SK-N-MC (cell line): ENCODE measurements around the gene ZNF296.

Source experiments
- EZH2 ChIP-seq: fragments of 200-600 bp; sonication (generic); IDR thresholded peaks from one replicate; pipeline ENCODE4 v1.6.1; 2017; ENCODE audit warnings: antibody characterized with exemption
- FOXP2 ChIP-seq: optimal IDR thresholded peaks from 2 replicates; pipeline ENCODE3; 2011; ENCODE audit warnings: mild to moderate bottlenecking, moderate library complexity; ENCODE audit not compliant: insufficient read depth; ENCODE audit errors: extremely low read length, control extremely low read depth
- POLR2AphosphoS5 ChIP-seq: IDR thresholded peaks from 2 replicates; pipeline ENCODE4 v1.6.1; 2012; ENCODE audit warnings: mild to moderate bottlenecking, low read depth, low read length, borderline replicate concordance

- TF ChIP-seq POLR2AphosphoS5 (no peak), EZH2 (no peak), FOXP2 (no peak)
These were observed 12.2 kb downstream of the ZNF296 start for GRCh38 chr19:45063851-45064801.
